HG02571 (cell line): ENCODE data around the gene LZTS2.

Experiments
- ATAC-seq: cut with Tn5 transposase; IDR thresholded peaks from one replicate; pipeline ENCODE4 v1.9.1; 2021; ENCODE audit warnings: mild to moderate bottlenecking, moderate library complexity; ENCODE audit not compliant: unreplicated experiment

The LZTS2 gene

DNA sequence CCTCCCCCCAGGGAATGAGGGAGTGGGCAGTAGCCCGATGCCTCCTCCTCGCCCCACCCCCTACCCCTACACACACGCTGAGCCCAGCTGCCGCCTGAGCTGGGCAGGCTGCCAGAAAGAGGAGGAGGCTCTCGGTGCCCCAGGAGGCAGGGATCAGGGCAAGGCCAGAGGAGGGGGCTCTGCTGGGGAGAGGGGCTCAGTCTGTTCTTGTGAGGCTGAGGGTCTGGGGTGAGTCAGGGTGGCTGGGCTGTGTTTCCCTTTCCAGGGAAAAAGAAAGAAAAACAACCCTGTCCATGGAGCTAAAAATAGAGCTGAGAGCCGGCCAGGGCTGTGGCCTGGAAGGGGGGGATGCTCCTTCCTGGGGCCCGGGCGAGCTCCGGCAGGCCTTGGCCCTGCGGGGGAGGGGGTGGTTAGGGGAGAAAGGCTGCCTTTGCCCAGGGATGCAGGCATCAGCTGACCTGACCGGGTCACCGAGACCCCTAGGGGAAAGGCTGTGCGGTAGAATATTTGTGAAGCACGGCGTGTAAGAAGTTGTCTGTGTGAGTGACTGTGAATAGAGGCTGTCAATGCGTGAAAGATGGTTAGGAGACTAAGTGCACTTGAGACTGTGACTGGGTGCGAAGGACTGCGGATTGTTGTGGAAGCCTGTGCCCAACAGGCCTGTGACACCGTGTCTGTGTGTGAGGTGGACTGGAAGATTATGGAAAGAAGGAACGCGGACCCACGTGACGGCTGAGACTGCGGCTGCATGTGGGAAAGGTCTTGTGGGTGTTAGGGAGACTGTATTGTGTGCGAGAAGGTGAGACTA is 1.2 kb upstream of the LZTS2 start:
- peak; percentile 28 for ATAC-seq

DNA sequence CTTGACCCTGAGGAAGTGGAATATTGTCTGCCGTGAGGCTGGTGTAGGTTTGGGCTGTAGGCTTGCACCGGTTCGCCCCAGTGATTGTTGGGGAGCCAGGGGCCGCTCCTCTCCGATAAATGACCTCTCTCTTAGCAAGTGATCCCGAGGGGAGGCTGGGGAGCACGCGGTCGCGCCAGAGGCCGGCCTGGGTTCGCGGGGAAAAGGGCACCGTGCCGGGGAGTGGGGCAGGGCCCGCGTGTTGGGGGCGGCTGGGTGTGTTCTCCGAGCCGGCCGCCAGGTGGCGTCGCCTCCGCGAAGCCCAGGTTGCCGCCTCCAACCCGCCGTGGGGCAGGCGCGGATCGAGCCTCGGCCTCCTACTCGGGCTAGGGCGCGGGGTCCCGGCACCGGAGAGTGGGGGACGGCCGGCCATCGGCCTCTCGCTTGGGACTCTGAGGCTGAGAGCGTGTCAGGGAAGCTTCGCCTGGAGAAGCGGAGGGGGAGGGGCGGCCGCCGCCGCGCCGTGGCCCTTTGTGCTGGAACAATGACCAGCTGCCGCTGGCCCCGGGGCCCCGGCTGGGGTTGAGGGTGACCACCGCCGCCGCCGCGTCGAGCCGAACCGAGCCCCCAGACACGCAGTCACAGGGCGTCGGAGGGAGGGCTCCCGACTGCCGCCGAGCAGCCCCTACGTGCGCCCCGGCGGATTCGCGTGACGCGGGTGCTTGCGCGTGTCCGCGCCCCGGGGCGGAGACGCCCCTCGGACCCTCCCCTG is 442 bp upstream of the LZTS2 start:
- ATAC-seq, result peak; percentile 43

GRCh38 chr10:101000127-101000914 is 713 bp downstream of the LZTS2 start:
- no peak for ATAC-seq

GRCh38 chr10:101000915-101001658 is 1.5 kb downstream of the LZTS2 start:
- ATAC-seq, result no peak

- no peak for ATAC-seq
These were observed 2.0 kb downstream of the LZTS2 start for GRCh38 chr10:101001659-101002035.

DNA sequence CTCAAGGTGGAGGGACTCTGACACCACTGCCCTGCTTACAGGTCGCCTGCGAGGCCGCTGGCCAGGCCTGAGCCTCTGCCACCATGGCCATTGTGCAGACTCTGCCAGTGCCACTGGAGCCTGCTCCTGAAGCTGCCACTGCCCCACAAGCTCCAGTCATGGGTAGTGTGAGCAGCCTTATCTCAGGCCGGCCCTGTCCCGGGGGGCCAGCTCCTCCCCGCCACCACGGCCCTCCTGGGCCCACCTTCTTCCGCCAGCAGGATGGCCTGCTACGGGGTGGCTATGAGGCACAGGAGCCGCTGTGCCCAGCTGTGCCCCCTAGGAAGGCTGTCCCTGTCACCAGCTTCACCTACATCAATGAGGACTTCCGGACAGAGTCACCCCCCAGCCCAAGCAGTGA is 2.8 kb downstream of the LZTS2 start:
- ATAC-seq, result no peak

GRCh38 chr10:101003639-101004206 is 4.1 kb downstream of the LZTS2 start:
- ATAC-seq, result no peak

DNA sequence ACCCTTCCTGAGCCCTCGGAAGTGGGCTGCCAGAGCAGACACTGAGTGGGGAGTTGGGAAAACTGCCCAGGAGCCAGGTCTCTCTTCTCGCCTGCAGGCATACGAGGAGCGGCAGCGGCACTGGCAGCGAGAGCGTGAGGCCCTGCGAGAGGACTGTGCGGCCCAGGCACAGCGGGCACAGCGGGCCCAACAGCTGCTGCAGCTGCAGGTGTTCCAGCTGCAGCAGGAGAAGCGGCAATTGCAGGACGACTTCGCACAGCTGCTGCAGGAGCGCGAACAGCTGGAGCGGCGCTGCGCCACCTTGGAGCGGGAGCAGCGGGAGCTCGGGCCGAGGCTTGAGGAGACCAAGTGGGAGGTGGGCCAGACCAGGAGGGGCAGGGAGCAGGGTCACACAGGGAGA is 5.8 kb downstream of the LZTS2 start:
- no peak for ATAC-seq

DNA sequence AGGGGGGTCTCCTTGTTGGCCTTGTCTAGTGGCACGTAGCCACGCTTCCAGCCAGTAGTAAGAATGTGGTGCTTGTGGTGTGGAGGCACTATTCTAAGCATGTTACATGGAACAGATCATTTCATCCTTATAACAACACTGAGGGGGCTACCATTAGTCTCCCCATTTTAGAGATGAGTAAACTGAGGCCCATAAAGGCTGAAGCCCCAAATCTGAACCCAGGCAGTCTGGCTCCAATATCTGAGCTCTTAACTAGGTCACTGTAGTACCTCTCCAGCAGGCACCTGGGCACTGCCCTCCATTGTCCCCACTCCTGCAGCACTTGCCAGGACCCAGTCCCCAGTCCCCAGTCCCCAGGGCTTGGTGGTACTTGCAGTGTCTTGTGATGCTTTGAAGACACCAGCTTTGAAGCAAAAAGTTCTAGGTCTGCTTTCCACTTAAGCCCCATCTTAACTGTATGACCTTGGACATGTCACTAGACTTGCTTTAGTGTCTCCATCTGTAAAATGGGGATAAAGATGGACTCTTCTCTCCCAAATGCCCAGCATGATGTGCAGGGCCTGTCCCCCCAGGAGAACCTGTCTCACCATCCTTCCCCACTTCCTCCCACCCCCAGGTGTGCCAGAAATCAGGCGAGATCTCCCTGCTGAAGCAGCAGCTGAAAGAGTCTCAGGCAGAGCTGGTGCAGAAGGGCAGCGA is 6.4 kb downstream of the LZTS2 start:
- no peak for ATAC-seq

DNA sequence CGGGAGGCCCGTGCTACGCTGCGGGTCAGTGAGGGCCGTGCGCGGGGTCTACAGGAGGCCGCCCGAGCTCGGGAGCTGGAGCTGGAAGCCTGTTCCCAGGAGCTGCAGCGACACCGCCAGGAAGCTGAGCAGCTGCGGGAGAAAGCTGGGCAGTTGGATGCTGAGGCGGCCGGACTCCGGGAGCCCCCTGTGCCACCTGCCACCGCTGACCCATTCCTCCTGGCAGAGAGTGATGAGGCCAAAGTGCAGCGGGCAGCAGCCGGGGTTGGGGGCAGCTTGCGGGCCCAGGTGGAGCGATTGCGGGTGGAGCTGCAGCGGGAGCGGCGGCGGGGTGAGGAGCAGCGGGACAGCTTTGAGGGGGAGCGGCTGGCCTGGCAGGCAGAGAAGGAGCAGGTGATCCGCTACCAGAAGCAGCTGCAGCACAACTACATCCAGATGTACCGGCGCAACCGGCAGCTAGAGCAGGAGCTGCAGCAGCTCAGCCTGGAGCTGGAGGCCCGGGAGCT is 7.0 kb downstream of the LZTS2 start:
- ATAC-seq, result no peak

GRCh38 chr10:101007099-101007711 is 7.6 kb downstream of the LZTS2 start:
- ATAC-seq, result no peak

DNA sequence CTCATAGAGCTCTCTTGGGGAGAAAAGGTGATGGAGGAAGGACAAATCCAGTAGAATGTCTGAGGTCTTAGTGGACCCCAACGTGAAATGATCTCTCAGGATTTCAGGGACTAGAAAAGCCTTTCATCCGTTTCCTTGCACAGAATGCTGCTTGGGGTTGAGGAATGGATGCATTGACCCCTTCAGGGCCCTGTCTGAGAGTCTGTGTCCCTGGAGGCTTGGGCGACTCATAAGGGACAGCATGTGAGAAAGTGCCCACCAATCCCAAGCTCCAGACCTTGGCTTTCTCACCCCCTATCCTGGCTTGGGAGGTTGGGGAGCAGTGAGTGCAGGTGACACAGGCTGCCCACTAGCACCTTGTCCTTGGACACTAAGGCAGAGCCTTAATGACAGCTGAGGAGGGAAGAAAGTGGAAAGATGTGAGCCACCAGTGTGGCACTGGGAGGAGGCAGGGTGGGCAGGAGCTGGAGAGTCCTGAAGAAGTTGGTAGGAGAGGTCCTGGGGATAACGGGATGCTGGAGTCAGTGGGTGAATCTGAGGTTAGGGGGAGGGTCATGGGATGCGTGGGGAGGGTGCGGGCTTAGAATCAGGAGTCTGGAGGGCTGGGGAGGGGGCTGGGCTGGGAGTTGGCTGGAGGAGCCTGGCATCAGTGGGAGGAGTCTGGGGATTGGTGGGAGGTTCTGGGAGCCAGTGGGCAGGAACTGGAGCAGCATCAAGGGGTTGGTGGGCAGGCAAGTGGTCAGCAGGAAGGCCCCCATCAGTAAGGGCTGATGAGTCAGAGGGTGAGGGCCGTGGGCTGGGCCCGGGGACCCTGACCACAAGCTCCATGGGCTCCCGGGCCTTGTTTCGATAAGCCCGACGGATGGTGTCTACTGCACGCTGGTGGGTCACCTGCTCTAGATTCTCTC is 8.6 kb downstream of the LZTS2 start:
- no peak for ATAC-seq

- ATAC-seq, result no peak
These were observed 9.3 kb downstream of the LZTS2 start for GRCh38 chr10:101008823-101009423.

- ATAC-seq, result no peak
These were observed 10.7 kb downstream of the LZTS2 start for GRCh38 chr10:101010329-101010728.

- no peak for ATAC-seq
These were observed 12.2 kb downstream of the LZTS2 start for GRCh38 chr10:101011517-101012423.

- ATAC-seq, result peak; percentile 72
These were observed 13.1 kb downstream of the LZTS2 start for GRCh38 chr10:101012525-101013364.
